ENCODE measurements around the gene ZNF107.

DNA sequence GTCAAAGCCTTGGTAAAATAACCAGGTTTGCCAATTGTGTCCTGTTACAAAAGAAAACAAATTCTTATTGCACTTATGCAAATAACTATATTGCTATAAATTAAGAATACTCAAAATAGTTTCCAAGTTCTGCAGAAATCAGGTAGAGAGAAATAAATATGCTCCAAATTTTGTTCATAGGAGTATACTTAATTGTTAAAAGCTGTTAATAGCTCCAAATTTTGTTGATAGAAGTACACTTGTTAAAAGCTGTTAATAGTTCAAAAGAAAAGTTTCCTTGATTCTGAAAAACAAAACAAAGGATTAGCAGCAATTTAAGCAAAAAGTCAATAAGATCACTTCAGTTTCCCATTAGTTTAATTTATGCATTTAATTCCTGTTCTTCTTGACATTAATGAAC is 81.9 kb downstream of the ZNF107 start:
- TF ChIP-seq, protein P1, sequence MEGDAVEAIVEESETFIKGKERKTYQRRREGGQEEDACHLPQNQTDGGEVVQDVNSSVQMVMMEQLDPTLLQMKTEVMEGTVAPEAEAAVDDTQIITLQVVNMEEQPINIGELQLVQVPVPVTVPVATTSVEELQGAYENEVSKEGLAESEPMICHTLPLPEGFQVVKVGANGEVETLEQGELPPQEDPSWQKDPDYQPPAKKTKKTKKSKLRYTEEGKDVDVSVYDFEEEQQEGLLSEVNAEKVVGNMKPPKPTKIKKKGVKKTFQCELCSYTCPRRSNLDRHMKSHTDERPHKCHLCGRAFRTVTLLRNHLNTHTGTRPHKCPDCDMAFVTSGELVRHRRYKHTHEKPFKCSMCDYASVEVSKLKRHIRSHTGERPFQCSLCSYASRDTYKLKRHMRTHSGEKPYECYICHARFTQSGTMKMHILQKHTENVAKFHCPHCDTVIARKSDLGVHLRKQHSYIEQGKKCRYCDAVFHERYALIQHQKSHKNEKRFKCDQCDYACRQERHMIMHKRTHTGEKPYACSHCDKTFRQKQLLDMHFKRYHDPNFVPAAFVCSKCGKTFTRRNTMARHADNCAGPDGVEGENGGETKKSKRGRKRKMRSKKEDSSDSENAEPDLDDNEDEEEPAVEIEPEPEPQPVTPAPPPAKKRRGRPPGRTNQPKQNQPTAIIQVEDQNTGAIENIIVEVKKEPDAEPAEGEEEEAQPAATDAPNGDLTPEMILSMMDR (IDR thresholded peaks at IDR 0.05; ENCODE audit: low read depth, low read length) = no peak
- TF ChIP-seq, protein P2, sequence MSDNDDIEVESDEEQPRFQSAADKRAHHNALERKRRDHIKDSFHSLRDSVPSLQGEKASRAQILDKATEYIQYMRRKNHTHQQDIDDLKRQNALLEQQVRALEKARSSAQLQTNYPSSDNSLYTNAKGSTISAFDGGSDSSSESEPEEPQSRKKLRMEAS (IDR thresholded peaks at IDR 0.05; ENCODE audit: low read depth, low read length) = no peak

All from NB4 (cell line).